HG03460 (cell line): ENCODE data around the gene FAIM2.
"Not testable (repeated sequence)": the region's sequence is repeated elsewhere in the genome, so short reads cannot be mapped to it uniquely, and the experiment has no call there.

Experiments used
- ATAC-seq: cut with Tn5 transposase; IDR thresholded peaks from one replicate; pipeline ENCODE4 v1.9.1; 2021; ENCODE audit not compliant: unreplicated experiment

The FAIM2 gene

DNA sequence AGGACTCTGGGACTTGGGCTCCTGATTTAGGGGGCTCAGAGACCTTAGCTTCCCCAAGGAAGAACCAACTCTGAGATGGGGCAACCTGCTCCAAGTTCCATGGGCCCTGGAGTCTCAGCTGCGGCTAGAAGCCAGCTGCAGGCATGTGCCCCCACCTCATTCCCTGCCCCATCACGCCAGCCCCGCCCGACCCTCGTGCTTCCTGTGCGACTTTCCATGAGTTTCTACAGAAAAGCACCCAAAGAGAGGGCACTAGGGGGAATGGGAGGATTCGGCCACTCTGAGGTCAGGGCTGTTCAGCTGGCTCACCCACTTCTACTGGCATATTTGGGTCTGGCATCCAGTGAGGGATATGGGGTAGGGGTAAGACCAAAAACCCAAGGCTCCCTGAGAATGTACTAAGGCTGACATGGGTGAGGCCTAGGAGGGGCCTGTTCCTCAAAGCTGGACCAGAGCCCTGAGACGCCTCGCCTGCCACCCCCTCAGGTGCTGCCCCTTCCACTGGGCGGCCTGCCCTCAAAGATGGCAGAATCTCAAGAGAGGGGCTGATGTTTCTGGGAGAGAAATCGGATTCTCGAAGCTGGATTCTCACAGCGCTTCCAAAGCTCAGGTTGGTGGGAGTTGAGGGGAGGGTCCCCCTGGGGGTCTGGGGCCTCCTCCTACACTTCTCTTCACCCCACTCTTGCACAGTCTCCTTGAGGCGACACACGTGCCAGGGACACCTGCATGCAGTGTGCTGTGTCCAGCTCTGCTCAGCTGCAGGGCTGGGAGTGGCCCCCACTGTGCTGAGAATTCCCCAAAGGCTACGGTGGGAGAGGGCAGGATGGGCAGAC, 22.1 kb downstream of the FAIM2 start:
- no peak for ATAC-seq

DNA sequence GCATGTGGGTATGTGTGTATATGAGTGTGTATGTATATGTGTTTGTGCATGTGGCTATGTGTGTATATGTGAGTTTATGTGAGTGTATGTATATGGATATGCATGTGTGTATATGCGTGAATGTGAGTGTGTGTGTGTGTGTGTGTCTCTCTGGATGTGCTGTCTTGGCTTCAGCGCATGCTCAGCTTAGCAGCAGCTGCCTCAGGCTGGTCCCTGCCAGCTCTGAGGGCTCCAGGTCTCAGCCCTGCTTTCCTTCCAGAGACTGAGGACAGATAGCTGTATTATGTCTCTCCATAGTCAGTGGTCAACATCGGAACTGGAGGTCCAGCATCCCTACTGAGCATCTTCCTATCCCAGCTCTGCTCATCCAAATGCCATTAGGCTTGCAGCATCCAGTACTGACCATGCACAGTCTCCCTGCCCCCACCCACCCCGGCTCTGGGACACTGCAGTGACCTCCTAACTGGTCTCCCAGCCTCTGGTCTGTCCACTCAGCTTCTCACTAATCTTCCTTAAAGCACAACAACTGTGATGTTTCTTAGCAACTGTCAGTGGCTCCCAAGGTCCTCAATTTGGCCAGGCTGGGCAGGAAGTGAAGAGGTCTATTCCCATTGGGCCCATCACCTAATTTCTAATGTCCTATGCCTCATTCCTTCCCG, 22.8 kb downstream of the FAIM2 start:
- ATAC-seq: no peak

DNA sequence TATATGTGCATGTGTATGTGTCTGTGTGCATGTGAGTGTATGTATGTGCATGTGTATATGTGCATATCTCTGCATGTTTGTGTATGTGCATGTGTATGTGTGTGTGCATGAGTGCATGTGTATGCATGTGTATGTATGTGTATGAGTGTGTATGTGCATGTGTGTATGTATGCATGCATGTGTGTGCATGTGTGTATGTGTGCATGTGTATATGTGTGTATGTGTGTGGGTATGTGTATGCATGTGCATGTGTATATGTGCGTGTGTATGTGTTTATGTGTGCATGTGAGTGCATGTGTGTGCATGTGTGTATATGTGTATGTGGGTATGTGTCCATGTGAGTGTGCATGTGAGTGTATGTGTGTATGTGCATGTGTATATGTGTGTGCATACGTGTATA, 24.6 kb downstream of the FAIM2 start:
- not testable (repeated sequence) for ATAC-seq

DNA sequence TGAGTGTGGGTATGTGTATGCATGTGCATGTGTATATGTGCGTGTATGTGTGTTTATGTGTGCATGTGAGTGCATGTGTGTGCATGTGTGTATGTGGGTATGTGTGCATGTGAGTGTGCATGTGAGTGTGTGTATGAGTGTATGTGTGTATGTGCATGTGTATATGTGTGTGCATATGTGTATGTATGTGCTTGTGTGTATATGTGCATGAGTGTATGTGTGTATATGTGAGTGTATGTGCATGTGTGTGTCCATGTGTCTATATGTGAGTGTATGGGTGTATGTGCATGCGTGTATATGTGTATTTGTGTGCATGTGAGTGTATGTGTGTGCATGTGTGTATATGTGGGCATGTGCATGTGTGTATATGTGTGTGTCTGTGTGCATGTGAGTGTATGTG, 25.7 kb downstream of the FAIM2 start:
- ATAC-seq: no peak

DNA sequence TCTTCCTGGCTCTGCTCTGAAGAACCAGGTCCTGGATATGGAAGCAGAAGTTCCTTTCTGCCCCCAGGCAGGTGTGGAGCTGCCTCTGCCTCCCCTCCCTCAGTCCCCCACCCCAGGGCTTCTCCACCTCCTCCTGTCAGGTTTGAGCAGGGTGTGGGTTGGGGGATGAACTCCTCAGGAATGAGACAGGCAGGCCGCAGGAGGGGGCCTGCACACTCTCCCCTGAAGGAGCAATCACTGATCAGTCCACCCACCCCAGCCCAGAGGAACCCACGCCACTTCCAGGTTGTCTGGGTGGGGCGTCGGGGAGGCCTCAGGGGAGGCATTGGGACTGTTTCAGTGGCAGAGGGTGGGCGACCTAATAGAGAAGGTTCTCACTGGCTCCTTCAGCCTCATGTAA, 26.6 kb downstream of the FAIM2 start:
- ATAC-seq: no peak

DNA sequence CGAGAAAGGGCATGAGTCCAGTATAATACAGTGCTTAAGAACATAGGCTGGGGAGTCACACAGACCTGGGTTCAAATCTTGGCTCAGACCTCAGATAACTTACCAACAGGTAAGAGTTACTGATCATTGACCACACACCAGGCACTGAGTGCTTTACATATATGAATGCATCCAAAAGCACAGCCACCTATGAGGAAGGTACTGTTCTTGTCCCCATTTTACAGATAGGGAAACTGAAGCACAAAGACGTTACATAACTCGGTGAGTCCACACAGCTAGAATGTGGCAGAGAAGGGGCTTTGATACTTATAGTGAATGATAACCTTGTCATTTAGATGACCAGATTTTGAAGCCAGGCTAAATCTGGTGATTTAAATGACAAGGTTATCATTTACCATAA, 27.6 kb downstream of the FAIM2 start:
- no peak for ATAC-seq

DNA sequence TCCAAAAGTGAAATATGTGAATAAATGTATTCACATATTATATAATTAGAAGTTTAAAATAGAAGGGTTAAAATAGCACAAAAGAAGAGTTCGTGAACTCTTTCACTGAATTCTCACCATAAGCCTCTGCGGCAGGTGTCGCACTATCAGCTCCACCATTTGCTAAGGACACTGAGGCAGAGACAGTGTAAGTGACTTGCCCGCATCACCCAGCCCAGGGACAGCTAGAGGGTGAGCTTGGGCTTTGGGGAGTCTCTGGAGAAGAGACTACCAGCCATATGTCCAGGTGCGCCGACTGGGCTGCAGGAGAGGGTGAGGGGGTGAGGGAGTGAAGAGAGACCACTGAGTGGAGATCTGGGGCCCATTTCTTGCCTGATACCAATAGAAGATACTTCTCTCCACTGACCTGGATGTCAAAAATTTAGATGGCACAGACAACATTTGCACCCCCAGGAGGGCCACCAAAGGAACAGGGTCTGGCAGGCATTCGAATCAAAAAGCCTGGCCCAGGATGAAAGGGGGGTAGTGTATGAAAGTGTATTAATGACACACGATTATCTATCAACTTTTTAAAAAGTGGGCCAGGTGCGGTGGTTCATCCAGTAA, 28.5 kb downstream of the FAIM2 start:
- no peak for ATAC-seq

DNA sequence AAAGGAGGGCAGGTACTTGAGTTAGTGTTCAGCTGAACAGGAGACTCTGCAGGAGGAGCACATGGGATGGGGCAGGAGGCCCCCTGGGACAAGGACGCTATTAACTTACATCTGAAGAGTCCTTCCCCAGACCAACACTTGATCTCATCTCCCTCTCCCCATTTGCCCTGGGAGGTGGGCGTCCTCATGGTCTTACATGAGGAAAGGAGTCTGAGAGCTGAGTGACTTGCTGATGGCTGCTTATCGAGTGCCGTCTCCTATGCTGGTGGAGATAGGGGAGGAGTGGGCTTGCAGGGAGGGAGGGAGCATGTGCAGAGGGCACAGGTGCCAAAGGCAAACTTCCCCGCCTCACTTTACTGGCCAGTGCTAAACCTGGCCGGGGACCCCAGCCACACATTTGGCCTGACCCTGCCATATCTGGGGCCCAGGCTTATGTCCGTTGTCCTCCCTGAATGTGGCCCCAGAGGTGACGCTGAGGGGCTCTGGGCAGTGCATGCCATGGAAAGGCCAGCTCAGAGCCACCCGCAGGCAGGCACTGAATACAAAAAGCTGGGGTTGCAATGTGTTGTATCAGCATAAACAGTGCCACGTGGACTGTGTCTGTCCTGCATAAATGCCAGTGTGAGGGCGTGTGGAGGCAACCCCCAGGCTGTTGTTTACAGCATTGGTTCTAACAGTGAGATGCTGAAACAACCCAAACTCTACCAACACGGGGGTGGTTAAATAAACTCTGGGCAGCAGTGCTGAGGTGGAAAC, 29.4 kb downstream of the FAIM2 start:
- no peak for ATAC-seq

DNA sequence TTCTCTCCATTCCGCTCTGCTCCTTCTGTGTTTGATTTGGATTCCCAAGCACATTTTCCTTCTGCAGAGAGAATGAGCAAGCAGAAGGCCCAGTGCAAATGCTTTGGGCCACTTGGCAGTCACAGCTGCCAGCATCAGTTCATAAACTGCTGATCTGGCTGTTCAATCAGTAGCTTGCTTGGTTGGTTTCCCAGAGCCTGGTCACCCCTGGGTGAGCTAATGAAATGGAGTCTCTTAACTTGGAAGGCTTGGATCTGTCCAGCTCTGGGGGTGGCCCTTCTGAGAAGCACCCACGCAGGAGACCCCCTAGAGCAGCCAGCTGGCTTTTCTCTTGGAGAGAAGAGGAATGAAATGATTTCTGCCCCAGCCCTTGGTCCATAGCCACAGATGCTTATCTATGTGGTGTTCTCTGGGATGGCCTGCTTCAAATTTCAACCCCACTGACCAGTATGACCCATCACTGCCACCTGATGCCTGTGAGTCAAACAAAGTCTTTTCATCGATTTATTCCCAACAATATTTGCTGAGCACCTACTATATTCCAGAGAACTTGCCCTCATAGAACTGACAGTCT, 30.3 kb downstream of the FAIM2 start:
- no peak for ATAC-seq

DNA sequence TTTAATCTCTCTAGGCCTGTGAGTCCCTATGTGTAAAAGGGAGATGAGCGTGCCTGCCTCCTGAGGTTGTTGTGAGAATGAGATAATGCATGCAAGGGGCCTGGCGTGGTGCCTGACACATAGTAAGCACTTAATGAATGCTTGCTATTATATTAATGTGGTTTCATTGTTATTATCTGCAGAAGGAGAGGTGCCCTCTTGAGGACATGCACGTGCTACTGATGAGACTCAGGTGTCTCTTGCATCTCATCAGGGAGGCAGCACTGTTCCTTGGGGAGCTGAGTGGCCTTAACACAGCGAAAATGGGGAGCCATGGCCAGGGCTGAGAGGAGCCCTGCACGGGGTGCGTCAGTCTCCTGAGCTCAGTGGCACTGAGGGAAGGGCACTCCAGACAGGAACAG, 30.9 kb downstream of the FAIM2 start:
- ATAC-seq: no peak

DNA sequence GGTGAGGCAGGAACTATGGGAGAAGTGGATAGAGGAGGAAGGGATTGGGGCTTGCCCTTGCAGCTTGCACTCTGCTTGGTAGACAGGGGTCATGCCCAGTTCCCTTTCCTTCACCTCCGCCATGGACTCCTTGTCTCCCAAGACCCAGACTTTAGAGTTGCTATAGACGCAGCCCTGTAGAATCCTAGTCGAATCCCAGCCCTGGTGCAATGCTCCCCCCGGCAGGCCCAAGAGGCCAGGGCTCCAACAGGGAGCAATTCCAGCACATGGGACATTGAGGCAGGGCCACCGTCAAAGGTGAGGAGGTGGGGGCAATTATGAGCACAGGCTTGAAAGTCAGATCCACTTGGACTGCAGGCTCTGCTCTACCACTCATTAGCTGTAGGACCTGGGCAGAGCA, 31.3 kb downstream of the FAIM2 start:
- ATAC-seq: no peak

DNA sequence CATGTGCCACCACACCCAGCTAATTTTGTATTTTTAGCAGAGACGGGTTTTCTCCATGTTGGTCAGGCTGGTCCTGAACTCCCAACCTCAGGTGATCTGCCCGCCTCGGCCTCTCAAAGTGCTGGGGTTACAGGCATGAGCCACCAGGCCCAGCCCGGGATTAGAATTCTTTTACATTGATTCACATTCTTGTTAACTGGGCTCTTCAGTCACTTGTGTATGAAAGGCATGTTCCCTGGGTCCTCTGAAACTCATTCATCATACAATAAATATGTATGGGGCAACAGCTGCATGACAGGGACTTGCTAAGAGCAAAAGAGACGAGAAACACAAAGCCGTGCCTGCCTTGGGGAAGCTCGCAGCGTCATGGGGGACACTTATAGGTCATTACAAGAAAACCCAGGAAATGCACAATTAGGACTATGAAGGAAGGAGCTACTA, 31.9 kb downstream of the FAIM2 start:
- ATAC-seq: not testable (repeated sequence)

DNA sequence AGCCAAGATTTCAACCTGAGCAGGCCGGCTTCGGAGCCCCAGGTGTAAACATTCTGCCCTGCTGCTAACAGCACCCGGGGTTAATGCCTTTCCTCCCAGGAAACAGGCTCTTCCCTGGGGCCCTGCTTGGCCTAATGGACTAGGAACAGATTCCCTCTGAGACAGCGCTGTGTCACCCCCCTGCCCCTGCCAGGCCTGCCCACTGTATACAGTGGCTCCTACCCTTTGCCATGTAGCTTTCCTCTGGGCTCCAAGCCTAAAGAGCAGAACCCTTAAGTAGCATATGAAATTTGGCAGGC, 32.5 kb downstream of the FAIM2 start:
- no peak for ATAC-seq

DNA sequence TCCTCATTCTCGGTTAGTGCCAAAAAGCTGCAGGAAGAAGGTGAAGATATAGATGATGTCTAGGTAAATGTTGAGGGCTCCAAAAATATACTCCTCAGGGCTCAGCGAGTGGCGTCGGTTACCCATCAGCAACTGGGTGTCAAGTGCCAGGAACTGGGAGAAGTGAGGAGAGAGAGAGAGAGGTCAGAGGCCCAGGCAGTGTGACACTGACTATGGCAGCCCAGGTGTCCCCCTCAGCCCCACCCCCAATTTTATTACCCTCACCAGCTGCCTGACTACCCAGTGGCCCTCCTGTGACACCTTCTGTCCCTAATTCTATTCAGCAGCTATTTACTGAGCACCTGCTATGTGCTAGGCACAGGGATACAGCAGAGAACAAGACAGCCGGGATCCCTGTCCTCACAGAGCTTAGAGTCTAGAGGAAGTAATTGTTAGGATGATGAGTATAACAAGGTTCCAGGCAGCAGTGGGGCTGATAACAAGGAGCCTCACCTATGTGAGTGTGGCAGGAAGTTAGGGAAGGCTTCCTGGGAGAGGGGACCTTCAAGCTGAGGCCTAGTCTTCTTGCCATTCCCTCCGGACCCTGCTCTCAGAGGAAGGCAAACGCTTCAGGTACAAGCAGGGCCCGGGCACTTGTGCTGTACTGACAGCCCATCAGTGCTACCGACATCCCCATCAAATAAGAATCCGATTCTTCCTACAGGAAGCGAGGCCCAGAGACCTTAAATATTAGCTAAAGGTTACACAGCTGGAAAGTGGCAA, 33.0 kb downstream of the FAIM2 start:
- no peak for ATAC-seq

DNA sequence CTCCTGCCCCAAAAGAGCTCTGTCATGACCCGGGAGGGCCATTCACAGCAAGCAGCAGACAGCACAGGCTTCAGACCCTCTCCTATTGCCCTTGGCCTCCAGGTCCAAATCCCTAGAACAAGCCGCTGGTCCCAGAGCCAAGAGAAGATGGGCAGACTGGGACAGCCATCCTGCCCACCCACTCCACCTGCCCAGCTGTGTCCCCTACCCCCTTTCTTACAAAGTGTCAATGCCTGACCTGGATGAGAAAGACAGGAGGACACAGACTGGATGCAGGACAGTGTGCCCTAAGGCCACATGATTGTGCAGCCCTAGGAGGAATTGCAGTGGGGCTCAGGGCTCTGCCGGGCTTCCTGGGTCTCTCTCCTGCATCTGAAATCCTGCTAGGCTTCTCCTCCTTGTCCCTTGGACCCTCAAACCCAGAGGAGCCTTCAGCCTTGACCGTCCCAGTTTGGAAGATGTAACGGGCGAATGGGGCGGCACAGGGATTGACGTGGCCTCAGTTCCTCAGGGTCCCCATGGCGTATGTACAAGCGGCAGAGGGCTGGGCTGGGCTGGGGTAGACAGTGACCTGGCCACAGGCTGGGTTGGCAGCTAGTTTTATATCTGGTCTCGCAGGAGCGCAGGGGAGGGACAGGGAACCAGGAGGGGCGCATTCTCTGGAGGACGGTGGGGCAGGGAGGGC, 33.7 kb downstream of the FAIM2 start:
- ATAC-seq: no peak

DNA sequence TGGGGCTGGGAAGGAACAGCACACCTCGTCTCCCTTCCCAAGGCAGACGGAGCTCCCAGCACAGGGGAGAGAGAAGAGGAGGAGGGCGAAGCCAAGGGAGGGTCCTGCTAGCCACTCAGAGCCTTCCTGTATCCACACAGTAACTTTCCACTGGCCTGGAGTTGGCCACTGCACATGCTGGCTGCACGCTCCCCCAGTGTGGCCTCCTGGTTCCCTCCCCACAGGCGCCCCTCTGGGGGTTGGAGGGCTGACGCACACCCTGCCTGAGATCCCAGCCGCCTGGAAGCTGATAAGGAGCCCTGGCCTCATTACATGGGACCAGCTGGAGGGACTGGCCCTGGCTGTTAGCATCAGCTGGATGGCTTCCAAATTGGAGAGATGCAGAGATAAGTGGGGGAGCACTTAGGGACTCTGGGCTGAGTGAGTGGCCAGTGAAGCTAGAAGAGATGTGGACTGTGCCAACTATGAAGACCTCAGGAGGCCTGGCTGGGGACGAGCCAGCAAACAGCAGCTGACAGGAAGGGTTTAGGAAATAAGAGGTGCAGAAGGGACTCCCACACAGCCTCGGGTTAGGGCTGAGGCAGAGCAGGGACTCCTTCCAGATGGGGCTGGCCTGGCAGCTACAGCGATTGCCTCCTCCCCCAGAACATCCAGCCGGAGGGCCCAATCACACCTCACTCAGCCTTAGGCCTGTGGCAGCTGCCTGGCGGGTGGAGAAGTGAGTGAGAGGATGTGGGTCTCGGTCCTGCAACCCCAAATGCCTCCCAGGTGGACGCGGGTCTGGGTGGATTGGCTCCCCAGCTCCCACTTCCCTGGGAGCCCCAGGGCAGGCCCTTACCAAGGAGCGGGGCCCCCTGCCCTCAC, 34.5 kb downstream of the FAIM2 start:
- no peak for ATAC-seq

DNA sequence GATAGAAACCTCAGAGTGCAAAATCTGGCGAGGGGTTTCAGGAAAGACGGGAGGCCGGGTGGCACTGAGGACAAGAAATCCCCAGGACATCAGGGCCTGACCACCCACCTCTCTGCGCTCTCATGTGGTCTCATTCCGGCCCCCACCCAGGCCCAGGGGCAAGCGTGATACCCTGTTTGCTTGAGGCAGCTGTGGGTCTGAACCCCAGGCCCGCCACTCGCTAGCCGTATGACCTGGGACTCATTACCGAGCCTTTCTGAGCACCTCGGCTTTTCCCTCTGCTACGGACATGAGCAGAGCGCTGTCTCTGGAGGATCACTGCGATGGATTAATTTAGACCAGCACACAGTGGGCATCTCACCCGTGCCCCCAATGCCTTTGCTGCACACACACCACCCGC, 35.3 kb downstream of the FAIM2 start:
- ATAC-seq: no peak

DNA sequence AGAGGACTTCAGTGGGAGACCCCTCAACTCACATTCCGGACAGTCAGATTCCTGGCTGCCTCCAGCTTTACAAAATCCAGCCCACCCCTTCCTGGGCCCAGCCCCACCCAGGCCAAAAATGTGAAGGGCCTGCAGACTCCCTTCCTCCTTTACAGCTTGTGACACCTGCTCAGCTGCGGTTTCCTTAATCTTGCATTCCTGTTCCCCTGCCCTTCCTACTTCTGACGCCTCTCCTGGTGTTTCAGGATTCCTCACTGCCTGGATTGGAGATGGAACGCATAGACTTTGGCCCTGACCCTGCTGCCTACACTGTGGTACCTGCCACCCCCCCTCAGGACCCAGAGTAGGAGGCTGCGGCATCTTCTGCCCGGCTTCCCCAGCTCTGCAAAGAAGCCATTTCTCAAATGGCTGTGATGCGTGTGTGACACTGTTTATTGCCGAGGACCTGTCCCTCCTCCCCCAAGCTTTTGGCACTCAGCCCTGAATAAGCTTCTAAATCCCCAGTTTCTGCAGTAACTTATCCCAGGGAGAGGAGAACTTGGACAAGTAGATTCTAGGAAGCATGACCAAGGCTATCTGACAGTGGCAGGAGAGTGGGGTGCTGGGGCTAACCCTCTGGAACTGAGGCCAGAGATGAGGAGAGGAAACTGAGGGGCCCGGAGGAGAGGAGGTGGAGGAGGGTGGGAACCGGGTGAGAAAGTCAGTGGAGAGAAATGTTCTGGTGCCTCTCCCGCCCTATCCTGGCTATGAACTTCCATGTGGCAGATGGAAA, 35.9 kb downstream of the FAIM2 start:
- no peak for ATAC-seq
